MV-4-11 (cell line): Measurements from ENCODE around the gene ZNF230.
A peak's percentile ranks its signal among the peaks of the same experiment; 100 is the strongest.

Experiments used
- DNase-seq: peaks from one replicate; lab custom pipeline; 2025; lab: John Stamatoyannopoulos, UW

ZNF230 gene

DNA sequence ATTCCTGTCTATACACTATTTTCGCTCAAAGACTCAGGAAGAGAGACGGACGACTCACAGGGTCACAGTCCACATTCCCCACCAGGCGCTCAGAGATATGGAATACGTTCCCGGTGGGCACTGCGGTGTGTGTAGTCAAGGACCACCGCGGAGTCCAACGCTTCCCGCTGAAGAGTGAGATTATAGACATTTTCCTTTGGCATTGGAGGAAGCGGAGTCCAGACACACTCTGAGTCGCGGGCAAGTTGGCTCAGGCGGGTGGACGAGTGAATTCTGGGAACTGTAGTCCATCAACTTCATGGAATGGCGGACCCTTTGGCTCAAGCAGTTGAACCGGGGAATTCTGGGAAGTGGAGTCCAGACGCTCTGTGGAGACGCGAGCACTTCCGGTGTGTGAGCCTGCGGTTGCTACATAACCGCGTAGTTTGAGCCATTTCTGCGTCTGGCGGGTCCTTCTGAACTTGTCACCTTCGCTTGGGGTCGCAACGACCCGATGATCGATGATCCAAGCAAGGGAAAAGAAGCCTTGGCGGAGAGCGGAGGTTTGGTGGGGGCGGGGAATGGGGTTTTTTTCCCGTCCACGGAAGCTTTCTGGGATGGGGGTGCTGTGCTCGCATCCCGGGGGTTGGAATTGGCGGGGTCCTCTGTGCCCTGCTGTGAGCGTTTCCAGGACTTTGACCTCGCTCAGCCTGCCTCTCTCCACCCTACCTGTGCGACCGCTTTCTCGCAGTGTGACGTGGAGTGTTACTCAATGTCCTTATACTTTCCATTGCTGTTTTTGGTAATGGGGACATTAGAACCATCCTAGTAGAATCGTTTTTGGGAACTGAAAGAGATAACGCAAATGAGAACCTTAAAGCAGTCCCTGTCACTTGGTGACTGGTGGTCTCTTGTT is at the start of gene ZNF230:
Gene ZNF230, plus strand, starts transcription at position 392 of the 895 bp plus-strand sequence. CDS start 4,122 bp downstream, outside the sequence.
- peak; percentile 100 for DNase-seq

DNA sequence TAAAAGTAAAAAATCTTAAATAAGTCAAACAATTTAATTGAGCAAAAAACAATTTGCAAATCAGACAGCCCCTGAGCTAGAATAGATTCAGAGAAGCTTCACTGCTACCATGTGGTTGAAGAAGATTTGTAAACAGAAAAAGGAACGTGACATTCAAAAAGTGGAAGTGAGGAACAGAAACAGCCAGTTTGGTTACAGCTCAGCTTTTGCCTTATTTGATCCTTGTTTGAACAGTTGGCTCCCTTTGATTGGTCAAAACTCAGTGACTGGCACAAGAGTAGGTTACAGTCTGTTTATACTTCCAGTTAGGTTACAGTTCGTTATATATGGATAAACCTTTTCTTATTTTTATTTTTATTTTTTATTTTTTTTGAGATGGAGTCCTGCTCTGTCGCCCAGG is 45.9 kb upstream of the ZNF230 start:
- peak; percentile 95 for DNase-seq

DNA sequence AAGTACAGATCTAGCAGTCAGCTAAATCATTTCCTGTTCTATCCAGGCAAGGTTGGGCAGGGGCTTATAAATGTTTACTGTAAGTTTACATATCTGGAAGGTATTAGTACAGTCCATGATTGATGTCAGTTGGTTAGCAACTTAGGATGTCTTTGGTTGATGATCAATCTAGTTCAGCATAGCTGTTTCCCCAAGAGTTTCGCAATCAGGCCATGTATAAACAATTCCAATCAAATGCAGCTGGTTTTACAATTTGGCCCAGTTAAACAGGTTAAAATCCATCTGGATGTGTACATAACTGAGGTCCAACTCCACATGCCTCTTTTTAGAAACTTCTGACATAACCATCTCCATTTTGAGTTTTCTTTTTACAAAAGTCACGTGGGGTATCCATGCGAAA is 44.9 kb upstream of the ZNF230 start:
- peak; percentile 13 for DNase-seq

DNA sequence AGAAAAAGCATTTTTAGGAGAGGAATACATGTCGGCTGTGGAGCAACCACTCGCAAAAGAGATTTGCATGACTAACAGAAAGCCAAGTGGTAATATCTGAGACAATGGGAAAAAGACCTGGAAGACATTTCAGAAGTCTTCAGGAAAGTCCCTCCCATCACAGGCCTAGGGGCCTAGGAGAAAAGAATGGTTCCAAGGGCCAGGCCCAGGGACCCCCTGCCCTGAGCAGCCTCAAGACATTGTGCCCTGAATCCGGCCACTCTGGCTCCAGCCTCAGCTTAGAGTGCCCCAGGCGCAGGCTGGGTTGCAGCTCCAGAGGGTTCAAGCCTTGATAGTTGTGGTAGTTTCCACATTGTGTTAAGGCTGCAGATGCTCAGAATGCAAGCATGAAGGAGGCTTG is 42.3 kb upstream of the ZNF230 start:
- DNase-seq: no peak

DNA sequence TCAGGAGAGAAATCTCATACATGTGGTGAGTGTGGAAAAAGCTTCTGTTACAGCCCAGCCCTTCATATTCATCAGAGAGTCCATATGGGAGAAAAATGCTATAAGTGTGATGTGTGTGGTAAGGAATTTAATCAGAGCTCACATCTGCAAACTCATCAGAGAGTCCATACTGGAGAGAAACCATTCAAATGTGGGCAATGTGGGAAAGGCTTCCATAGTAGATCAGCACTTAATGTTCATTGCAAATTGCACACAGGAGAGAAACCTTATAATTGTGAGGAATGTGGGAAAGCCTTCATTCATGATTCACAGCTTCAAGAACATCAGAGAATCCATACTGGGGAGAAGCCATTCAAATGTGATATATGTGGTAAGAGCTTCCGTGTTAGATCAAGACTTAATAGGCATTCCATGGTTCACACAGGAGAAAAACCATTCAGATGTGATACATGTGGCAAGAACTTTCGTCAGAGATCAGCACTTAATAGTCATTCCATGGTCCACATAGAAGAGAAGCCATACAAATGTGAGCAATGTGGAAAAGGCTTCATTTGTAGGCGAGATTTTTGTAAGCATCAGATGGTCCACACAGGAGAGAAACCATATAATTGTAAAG is 36.6 kb upstream of the ZNF230 start:
- DNase-seq: no peak

DNA sequence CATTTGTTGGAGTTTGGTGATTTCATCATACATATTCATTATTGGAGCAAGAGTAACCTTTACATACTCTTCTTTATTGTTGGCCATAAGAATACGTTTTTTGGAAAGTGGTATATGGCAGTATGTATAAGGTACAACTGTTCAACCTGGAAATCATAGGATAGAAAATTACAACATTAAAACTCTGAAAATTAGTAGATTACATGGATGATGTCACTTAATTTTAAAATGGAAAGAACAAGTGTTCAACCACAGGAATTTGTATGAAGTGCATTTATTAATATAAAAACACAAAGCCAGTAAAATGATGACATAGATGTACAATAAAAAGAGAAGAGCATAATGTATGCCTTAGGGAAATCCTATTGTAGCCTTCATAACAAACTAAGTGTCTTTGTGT is 26.0 kb upstream of the ZNF230 start:
- no peak for DNase-seq

DNA sequence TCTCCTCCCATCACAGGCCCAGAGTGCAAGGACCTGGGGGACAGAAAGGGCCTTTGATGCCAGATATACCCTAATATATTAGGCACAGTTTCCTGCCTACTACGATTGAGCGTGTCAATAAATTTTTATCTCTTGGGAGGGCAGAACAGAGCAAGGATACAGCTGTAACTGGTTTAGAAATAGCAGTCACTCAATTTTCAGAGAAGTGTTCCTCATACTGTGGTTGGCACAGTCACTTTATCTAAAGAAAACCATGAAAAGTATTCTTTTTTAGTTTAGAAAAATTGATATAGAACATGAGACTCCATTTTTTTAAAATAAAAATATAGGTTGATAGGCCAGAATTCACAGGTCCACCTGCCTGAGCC is 19.2 kb upstream of the ZNF230 start:
- DNase-seq: no peak

DNA sequence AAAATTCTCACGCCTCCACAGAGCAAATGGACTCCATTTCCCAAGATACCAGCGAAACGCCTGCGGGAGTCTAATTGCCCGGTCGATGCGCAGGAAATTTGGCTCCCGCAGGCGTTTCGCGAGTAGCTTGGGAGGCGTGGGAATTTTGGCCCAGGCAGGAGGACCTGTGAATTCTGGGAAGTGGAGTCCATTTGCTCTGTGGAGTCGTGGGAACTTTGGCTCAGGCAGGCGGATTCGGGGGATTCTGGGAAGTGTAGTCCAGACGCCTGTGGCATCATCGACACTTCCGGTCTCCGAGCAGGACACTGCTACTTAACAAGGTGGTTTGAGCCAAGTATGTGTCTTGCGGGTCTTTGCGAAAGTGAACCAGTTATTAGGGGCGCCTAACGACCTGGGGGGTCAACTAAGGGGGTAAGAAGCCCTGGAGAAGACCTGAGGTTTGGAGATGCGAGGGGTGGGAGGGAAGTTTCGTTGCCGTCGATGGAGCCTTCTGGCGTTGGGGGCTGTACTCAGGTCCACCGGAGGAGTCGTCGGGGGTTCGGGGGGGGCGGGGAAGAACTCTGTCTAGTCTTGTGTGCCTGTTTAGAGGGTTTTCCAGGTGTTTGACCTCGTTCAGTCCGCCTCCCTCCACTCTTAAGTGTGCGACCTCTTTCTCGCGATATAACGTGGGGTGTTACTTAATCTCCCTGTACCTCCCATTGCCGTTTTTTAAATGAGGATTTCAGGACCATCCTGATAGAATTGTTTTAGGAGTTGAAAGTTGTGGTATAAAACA is 18.7 kb upstream of the ZNF230 start, which contains the start of gene ZNF155:
Gene ZNF155, plus strand, starts transcription at position 277 of the 775 bp plus-strand sequence. CDS start 4,356 bp downstream, outside the sequence.
- DNase-seq: peak; percentile 96

DNA sequence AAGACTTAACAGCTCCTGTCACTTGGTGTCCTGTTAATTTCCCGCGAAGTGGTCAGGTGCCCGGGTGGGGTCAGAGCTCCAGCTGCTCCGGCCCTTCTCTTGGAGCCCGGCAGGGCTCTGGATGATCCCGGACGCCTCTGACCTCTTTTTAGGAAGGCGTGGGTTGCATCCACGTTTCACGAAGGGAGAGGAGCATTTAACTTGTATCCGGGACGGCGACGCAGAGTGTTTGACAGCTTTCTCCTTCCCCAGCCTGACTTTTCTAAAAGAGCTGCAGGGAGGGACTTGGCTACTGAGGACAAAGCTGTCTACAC is 18.1 kb upstream of the ZNF230 start:
- DNase-seq: no peak

DNA sequence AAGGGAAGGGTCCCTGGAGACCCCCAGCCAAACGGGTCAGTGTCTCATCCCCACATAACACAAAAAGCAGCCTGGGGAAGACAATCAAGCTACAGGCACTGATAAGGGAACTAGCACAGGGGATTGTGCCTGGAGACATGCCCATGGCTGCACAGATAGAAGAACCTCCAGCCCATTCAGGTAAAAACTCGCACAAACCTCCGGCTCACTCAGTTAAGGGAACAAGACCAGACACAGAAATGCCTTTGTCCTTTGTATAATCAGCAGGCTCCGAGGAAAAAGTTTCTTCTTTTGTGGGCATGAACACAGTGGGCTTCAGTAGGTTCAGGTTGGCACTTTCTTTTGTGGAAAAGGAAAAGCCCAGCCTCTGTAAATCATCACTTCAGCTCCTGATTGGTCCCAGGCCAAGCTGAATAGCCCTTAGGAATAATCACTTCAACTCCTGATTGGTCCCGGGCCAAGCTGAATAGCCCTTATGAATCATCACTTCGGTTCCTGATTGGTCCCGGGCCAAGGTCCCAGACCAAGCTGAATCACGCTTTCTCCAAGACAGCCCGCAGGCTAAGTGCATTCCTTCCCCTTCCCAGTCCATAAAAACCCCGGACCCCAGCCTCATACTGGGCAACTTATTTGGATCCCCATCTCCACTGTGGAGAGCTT is 5.0 kb upstream of the ZNF230 start:
- no peak for DNase-seq

DNA sequence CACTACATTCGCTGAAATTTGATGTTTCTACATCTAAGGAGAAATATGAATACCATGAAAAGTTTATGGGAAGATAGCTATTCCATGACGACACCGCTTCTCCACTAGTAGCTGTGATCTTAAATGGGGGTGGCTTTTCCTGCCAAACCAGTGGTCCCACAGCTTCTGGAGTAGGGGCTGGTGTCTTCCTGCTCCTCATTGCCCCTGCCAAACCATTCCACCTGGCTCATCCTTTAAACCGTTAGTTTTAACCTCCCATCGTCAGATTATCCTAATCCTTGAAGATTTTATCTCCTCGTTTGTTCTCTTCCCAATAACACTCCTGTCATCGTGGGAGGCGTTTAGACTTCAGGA is 568 bp upstream of the ZNF230 start:
- no peak for DNase-seq

DNA sequence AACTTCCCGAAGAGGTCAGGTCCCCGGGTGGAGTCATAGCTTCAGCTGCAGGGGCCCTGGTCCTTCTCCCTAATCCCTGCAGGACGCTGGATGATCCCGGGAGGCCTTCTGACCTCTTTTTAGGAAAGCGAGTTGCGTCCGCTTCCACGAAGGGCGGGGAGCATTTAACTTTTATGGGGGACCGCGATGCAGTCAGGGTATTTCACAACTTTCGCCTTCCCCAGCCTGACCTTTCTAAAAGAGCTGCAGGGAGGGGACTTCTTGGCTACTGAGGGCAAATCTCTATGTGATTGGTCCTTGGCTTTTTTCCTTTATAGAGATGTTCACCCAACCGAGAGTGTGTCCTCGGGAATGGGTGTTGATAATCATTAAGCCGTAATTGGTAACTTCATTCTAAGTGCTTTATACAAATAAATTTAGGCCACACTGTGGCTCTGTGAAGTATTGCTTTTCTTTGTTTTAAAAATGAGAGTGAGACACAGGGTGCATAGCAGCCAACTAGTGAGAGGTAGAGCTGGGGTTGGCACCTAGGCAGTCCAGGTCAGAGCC is 778 bp downstream of the ZNF230 start:
- peak; percentile 92 for DNase-seq

DNA sequence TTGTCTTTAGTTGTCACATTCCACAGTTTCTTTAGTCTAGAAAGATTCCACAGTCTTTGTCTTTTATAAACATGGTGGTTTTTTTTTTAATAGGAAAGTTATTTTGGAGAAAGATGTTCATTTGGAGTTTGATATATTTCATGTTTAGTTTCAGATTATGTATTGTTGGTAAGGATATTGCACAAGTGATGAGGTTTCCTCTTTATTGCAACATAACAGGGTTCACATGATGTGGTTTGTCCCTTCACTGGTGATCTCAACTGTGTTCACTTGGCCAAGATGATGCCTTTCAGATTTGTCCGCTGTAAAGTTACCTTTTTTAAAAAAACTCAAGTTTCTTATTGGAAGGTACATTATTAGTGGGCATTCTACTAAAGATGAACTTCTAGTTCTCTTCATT is 3.2 kb downstream of the ZNF230 start:
- DNase-seq: peak; percentile 95

DNA sequence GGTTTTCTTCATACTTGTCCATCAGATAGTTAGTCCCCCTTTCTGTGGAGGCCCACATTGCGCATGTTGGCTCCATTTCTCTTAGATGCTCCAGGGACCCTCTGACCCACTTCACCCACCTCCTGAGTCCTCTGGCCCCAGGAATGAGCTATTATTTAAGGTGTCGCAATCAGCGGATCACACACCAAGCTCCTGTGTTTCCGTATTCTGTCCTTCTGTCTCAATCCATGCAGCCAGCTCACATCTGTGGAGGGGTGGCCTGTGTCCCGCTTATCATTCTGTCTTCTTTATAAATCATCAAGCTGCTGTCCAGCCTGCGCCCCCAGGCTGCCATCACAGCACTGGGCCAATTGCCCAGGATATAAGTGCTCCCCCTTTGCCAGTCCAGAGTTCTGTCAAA is 4.7 kb downstream of the ZNF230 start:
- no peak for DNase-seq

DNA sequence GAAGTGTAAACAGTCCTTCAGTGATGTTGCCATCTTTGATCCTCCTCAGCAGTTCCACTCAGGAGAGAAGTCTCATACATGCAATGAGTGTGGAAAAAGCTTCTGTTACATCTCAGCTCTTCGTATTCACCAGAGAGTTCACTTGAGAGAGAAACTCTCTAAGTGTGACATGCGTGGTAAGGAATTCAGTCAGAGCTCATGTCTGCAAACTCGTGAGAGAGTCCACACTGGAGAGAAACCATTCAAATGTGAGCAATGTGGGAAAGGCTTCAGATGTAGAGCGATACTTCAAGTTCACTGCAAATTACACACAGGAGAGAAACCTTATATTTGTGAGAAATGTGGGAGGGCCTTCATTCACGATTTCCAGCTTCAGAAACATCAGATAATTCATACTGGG is 7.7 kb downstream of the ZNF230 start:
- no peak for DNase-seq

DNA sequence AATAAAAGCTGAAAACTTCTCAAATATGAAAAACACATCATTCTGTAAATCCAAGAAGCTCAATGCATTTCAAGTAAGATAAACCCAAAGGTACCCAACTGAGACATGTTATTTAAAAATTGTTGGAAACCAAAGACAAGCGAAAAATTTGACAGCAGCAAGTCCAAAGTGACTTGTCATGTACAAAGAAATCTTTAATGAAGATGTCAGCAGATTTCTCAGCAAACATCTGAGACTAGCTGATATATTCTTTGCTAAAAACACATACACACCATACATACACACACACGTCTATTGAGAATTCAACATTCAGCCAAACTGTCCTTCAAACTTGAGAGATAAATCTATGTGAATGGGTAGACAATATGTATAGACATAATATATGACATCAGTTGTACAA is 16.7 kb downstream of the ZNF230 start:
- no peak for DNase-seq

DNA sequence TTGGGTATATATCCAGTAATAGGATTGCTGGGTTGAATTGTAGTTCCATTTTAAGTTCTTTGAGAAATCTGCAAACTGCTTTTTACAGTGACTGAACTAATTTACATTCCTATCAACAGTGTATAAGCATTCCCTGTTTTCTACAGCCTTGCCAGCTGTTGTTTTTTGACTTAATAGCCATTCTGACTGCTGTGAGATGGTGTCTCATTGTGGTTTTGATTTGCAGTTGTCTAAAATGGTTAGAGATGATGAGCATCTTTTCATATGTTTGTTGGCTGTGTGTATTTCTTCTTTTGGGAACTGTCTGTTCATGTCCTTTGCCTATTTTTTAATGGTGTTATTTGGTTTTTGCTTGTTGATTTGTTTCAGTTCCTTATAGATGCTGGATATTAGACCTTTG is 18.5 kb downstream of the ZNF230 start:
- DNase-seq: no peak

DNA sequence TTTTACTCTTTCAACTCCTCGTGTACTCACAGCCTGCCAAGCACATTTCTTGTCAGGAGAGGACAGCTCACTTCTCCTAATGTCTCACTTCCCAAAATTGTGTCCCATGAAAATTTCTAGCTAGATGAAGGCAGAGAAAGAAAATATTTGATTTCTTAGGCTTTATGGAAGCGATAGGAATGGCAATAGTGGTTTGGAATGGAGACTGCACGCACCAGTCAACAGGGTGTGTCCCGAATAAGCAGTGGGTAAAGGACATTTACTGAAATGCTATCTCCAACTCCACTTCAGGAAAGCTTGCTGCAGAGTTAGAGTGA is 22.1 kb downstream of the ZNF230 start:
- no peak for DNase-seq

DNA sequence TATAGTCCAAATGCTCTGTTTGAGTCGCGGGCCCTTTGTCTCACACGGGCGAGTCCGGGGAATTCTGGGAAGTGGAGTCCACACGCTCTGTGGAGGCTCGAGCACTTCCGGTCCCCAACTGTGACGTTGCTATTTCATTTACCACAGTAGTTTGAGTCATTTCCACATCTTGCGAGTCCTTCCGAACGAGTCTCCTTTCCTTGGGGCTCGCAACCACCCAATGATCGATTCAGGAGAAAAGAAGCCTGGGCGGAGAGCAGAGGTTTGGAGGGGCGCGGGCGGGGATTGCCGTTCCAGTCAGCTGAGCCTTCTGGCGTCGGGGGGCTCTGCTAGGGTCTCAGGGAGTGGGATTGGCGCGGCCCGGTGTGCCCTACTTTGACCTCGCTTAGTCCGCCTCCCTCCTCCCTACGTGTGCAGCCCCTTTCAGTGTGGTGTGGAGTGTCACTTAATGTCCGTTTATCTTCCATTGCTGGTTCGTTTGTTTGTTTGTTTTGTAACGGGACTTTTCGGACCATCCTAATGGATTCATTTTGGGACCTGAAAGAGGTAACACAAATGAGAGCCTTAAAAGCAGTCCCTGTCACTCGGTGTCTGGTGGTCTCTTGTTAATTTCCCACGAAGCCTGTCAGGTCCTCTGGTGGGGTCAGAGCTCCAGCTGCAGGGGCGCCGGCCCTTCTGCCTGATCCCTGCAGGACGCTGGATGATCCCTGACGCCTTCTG is 22.6 kb downstream of the ZNF230 start, which contains the start of gene ZNF222:
Gene ZNF222, plus strand, starts transcription at position 163 of the 720 bp plus-strand sequence. Its CDS starts 58 bp downstream, at position 221.
- DNase-seq: peak; percentile 97

DNA sequence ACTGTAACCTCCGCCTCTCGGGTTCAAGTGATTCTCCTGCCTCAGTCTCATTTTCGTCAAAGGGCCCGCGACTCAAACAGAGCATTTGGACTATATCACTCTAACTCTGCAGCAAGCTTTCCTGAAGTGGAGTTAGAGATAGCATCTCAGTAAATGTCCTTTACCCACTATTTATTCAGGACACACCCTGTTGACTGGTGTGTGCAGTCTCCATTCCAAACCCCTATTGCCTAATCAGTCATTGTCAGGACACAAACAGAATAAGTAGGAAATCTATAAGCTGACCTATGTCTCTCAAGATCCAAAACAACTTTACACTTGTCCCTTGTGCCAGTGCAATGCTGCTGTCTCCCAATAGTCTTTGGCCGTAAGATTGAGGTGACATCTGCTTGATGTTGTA is 23.9 kb downstream of the ZNF230 start:
- no peak for DNase-seq

DNA sequence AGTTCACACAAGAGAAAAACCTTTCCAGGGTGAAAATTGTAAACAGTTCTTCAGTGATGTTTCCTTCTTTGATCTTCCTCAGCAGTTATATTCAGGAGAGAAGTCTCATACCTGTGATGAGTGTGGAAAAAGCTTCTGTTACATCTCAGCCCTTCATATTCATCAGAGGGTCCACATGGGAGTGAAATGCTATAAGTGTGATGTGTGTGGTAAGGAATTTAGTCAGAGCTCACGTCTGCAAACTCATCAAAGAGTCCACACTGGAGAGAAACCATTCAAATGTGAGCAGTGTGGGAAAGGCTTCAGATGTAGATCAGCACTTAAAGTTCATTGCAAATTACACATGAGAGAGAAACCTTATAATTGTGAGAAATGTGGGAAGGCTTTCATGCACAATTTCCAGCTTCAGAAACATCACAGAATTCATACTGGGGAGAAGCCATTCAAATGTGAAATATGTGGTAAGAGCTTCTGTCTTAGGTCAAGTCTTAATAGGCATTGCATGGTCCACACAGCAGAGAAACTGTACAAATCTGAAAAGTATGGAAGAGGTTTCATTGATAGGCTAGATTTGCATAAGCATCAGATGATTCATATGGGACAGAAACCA is 29.3 kb downstream of the ZNF230 start:
- DNase-seq: no peak
